SW480 (cell line): ENCODE results near the gene PCDHGB2.
"Not testable (repeated sequence)": the region's sequence is repeated elsewhere in the genome, so short reads cannot be mapped to it uniquely, and the experiment has no call there.

Experiments
- DNase-seq: peaks from one replicate; pipeline ENCODE4 v3.0.0-alpha.2; 2016; ENCODE audit warnings: low spot score

The PCDHGB2 gene

DNA sequence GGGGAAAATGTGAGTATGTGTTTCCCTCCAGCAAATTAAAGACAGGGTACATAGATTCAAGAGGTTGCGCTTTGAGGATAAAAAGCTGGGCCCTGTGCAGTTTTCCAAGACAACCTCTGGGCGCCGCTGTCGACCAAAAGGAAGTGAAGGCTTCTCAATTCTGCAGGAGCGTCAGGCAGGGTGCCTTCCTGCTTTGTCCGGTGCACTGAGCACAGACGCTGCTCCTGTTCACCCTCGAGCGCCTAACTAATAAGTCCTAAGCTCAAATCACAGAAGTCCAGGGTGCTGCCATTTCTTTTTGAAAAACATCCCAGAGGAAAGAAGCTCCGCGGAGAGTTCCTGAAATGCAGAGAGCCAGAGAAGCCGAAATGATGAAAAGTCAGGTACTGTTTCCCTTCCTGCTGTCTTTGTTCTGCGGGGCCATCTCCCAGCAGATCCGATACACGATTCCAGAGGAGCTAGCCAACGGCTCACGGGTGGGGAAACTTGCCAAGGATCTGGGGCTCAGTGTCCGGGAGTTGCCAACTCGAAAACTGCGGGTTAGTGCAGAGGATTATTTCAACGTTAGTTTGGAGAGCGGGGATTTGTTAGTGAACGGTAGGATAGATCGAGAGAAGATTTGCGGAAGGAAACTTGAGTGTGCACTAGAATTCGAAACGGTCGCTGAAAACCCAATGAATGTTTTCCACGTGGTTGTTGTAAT lies 9.7 kb upstream of the PCDHGB2 start, which contains the start of gene PCDHGB1:
PCDHGB1 (plus strand) TSS at position 183 of the 703 bp plus-strand sequence; CDS start at position 345, 162 bp downstream.
- peak; percentile 21 for DNase-seq

DNA sequence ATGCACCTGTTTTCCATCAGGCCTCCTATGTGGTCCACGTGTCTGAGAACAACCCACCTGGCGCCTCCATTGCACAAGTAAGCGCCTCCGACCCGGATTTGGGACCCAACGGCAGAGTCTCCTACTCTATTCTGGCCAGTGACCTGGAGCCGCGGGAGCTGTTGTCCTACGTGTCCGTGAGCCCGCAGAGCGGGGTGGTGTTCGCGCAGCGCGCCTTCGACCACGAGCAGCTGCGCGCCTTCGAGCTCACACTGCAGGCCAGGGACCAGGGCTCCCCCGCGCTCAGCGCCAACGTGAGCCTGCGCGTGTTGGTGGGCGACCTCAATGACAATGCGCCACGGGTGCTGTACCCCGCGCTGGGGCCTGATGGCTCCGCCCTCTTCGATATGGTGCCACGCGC lies 8.2 kb upstream of the PCDHGB2 start:
- no peak for DNase-seq

DNA sequence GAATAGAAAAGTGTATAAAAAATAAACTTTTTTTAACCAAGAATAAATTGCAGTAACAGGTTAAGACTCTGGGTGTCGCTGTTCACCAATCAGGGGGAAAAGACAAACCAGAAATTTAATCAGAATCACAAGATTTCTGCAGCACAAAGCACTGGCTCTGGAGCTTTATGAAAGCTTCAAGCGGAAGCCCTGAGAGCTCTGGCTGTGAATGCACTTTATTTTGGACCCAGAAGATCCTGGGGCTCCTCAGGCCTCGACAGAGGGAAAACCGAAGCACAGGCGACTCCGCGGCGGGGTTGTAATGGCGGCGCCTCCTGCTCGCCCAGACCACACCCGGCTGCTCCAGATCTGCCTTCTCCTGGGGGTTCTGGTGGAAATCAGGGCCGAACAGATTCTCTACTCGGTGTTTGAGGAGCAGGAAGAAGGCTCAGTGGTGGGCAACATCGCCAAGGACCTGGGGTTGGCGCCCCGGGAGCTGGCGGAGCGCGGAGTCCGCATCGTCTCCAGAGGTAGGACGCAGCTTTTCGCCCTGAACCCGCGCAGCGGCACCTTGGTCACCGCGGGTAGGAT lies 4.8 kb upstream of the PCDHGB2 start, which contains the start of gene PCDHGA4:
PCDHGA4 (plus strand) TSS at position 122 of the 570 bp plus-strand sequence; CDS start at position 209, 87 bp downstream.
- no peak for DNase-seq

DNA sequence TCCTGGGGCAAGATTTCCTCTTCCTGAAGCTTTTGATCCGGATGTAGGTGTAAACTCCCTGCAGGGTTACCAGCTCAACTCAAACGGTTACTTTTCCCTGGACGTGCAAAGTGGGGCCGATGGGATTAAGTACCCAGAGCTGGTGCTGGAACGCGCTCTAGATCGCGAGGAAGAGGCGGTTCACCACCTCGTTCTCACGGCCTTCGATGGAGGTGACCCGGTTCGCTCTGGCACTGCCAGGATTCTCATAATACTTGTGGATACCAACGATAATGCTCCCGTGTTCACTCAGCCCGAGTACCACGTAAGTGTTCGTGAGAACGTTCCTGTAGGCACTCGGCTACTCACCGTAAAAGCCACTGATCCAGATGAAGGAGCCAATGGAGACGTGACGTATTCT lies 4.2 kb upstream of the PCDHGB2 start:
- no peak for DNase-seq

DNA sequence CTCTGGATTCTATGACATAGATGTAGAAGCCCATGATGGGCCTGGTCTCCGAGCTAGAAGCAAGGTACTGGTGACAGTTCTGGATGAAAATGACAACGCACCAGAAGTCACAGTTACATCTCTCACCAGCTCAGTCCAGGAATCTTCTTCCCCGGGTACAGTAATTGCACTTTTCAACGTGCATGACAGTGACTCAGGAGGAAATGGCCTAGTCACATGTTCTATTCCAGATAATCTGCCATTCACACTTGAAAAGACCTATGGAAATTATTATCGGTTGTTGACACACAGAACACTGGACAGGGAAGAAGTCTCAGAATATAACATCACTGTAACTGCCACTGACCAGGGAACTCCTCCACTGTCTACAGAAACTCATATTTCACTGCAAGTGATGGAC lies 3.7 kb upstream of the PCDHGB2 start:
- no peak for DNase-seq

DNA sequence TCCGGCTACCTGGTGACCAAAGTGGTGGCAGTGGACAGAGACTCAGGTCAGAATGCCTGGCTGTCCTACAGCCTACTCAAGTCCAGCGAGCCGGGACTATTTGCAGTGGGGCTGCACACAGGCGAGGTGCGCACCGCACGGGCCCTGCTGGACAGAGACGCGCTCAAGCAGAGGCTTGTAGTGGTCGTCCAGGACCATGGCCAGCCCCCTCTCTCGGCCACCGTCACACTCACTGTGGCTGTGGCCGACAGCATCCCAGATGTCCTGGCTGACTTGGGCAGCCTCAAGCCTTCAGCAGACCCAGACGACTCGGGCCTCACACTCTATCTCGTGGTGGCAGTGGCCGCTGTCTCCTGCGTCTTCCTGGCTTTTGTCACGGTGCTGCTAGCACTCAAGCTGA lies 2.8 kb upstream of the PCDHGB2 start:
- no peak for DNase-seq

DNA sequence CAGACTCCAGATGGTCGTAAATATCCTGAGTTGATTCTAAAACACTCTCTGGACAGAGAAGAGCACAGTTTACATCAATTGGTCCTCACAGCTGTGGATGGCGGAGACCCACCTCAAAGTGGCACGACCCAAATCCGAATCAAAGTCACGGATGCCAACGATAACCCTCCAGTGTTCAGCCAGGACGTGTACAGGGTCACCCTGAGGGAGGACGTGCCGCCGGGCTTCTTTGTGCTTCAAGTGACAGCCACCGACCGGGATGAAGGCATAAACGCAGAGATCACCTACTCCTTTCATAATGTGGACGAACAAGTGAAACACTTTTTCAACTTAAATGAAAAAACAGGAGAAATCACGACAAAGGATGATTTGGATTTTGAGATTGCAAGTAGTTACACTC lies 891 bp downstream of the PCDHGB2 start:
- no peak for DNase-seq

DNA sequence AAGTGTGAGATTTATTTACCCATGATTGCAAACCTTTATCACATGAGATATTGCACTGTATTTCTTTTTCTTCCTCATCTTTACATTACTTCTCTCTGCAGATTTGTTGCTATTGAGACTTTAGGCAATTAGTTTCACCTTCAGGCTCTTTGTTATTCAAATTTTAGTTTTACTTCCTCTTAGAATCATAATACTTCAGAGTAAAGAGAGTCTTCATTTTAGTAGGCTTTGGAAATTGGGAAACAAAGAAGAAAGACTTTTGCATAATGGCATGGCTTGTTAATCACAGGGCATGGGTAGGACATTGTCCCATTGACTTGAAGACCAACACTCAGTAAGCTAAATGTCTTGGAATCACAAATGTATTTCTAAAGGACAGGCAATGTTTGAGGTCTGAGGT lies 2.9 kb downstream of the PCDHGB2 start:
- no peak for DNase-seq

DNA sequence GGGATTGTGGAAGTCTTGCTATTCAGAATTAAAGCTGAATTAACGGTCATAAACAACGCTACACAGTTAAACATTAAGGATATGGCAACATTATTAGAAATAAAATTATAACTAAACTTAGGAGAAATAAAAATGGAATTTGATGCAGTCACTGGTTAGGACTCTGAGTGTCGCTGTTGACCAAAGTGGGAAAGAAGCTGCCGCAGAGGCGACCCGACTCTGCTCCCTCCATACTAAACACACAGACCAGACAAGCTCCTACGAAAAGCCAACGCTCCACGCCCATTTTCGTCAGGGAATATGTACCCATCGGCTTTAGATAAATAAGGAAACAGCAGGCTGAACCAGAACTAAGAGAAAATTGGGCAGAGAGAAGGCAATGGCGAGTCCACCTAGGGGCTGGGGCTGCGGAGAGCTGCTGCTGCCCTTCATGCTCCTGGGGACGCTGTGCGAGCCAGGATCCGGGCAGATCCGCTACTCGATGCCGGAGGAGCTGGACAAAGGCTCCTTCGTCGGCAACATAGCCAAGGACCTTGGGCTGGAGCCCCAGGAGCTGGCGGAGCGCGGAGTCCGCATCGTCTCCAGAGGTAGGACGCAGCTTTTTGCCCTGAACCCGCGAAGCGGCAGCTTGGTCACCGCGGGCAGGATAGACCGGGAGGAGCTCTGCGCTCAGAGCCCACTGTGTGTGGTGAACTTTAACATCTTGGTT lies 4.3 kb downstream of the PCDHGB2 start, which contains the start of gene PCDHGA5:
PCDHGA5 (plus strand) TSS at position 211 of the 709 bp plus-strand sequence; CDS start at position 380, 169 bp downstream.
- no peak for DNase-seq

DNA sequence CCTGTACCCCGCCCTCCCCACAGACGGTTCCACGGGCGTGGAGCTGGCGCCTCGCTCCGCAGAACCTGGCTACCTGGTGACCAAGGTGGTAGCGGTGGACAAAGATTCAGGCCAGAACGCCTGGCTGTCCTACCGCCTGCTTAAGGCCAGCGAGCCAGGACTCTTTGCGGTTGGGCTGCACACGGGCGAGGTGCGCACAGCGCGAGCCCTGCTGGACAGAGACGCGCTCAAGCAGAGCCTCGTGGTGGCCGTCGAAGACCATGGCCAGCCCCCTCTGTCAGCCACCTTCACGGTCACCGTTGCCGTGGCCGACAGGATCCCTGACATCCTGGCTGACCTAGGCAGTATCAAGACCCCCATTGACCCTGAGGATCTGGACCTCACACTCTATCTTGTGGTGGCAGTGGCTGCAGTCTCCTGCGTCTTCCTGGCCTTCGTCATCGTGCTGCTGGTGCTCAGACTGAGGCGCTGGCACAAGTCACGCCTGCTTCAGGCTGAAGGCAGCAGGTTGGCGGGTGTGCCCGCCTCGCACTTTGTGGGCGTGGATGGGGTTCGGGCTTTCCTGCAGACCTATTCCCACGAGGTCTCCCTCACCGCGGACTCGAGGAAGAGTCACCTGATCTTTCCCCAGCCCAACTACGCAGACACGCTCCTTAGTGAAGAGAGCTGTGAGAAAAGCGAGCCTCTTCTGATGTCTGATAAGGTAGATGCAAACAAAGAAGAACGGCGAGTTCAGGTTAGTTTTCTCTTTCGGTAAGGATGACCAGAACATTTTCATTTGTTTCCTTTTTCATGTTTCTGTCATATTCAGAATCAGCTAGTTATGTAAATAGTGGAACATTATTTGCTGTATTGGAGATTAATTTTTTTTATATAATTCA lies 6.5 kb downstream of the PCDHGB2 start:
- DNase-seq = no peak

DNA sequence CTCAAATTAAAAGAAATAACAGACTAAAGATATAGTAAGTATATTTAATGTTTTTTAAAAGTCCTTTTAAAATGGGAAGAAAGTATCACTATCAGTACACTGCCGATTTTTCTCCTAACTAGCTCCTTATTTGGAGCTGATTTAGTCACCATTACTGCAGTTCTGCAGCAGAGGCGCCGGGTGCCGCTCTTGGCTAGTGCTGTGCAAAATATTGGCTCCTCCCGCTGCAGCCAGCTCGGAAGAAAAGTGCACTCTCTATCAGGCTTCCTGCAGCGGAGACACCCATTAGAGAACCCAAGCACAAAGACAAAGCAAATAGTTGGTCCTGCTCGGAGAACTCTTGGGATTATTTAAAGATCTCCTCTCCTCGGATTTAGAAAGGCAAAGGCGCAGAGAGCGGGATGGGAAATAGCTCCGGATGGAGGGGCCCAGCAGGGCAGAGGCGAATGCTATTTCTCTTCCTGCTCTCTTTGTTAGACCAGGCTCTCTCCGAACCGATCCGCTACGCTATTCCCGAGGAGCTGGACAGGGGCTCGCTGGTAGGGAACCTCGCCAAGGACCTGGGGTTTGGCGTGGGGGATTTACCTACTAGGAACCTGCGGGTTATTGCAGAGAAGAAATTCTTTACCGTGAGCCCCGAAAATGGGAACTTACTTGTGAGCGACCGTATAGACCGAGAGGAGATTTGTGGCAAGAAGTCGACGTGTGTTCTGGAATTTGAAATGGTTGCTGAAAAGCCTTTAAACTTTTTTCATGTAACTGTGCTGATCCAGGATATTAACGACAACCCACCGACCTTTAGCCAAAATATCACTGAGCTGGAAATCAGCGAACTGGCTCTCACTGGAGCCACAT lies 10.4 kb downstream of the PCDHGB2 start, which contains the start of gene PCDHGB3:
PCDHGB3 (plus strand) TSS at position 249 of the 855 bp plus-strand sequence; CDS start at position 402, 153 bp downstream.
- no peak for DNase-seq

DNA sequence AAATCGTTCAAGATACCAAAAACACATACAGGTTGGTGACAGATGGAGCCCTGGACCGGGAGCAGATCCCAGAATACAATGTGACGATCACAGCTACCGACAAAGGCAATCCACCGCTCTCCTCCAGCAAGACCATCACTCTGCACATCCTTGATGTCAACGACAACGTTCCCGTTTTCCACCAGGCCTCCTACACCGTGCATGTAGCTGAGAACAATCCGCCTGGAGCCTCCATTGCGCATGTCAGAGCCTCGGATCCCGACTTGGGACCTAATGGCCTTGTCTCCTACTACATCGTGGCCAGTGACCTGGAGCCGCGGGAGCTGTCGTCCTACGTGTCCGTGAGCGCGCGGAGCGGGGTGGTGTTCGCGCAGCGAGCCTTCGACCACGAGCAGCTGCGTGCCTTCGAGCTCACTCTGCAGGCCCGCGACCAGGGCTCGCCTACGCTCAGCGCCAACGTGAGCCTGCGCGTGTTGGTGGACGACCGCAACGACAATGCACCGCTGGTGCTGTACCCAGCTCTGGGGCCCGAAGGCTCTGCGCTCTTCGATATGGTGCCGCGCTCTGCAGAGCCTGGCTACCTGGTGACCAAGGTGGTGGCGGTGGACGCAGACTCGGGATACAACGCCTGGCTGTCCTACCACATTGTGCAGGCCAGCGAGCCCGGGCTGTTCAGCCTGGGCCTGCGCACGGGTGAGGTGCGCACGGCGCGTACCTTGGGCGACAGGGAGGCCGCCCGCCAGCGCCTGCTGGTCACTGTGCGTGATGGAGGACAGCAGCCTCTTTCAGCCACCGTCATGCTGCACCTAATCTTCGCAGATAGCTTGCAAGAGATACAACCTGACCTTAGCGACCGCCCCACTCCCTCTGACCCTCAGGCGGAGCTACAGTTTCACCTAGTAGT lies 12.0 kb downstream of the PCDHGB2 start:
- no peak for DNase-seq

DNA sequence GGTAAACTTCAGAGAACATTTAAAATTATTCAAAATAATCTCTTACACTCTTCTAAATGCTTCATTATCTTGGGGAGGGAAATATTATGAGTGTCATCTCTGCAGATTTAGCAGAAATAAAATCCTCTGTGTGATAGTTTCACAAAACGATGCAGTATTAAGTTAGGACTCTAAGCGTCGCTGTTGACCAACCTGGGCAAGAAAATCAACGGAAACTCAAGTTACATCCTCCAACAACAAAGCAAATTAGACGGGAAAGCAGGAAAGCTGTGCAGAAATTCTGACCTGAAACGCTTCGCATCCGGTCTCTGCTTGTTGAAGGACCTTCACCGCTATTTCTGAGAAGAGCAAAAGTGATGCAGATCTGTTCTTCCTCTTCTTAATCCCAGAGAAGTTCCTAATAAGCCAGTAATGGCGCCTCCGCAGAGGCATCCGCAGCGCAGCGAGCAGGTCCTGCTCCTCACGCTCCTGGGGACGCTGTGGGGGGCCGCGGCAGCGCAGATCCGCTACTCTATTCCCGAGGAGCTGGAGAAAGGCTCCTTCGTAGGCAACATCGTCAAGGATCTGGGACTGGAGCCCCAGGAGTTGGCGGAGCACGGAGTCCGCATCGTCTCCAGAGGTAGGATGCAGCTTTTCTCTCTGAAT lies 14.0 kb downstream of the PCDHGB2 start, which contains the start of gene PCDHGA6:
PCDHGA6 (plus strand) TSS at position 219 of the 645 bp plus-strand sequence; CDS start at position 412, 193 bp downstream.
- peak; percentile 30 for DNase-seq

DNA sequence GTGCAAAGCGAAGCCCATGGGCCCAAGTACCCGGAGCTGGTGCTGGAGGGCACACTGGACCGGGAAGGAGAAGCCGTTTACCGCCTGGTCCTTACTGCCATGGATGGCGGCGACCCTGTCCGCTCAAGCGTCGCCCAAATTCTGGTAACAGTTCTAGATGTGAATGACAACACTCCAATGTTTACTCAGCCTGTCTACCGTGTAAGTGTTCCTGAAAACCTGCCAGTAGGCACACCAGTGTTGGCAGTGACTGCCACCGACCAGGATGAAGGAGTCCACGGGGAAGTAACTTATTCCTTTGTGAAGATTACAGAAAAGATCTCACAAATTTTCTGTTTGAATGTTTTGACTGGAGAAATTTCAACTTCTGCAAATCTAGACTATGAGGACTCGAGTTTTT lies 14.8 kb downstream of the PCDHGB2 start:
- DNase-seq = no peak

DNA sequence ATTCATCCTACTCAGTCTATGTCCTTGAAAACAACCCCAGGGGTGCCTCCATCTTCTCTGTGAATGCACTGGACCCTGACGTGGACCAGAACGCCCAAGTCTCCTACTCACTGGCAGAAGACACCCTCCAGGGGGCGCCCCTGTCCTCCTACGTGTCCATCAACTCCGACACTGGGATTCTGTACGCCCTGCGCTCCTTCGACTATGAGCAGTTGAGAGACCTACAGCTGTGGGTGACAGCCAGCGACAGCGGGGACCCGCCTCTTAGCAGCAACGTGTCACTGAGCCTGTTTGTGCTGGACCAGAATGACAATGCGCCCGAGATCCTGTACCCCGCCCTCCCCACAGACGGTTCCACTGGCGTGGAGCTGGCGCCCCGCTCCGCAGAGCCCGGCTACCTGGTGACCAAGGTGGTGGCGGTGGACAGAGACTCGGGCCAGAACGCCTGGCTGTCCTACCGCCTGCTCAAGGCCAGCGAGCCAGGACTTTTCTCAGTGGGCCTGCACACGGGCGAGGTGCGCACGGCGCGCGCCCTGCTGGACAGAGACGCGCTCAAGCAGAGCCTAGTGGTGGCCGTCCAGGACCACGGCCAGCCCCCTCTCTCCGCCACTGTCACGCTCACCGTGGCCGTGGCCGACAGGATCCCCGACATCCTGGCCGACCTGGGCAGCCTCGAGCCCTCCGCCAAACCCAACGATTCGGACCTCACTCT lies 15.8 kb downstream of the PCDHGB2 start:
- DNase-seq = not testable (repeated sequence)

DNA sequence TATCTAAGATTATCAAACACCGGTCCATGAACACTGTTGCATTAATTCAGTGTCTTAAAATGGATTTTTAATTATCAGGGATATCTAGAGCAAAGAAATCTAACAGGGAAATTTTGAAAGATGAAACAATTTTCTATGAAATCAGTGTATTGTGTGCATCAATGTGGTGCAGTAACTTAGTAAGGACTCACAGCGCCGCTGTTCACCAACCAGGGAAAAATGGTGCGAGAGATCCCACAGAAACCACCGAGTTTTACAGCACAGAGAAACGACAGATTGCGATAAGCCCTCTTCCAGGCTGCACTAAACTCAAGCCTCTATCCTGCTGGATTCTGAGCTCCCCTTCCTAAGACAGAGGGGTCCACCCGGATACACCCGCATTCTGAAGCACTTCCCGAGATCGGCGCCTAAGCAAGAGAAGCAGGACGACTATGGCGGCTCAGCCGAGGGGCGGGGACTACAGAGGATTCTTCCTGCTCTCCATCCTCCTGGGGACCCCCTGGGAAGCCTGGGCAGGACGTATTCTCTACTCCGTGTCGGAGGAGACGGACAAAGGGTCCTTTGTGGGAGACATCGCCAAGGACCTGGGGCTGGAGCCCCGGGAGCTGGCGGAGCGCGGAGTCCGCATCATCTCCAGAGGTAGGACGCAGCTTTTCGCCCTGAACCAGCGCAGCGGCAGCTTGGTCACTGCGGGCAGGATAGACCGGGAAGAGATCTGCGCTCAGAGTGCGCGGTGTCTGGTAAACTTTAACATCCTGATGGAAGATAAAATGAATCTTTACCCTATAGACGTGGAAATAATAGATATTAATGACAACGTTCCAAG lies 22.9 kb downstream of the PCDHGB2 start, which contains the start of gene PCDHGA7:
PCDHGA7 (plus strand) TSS at position 274 of the 826 bp plus-strand sequence; CDS start at position 432, 158 bp downstream.
- no peak for DNase-seq

DNA sequence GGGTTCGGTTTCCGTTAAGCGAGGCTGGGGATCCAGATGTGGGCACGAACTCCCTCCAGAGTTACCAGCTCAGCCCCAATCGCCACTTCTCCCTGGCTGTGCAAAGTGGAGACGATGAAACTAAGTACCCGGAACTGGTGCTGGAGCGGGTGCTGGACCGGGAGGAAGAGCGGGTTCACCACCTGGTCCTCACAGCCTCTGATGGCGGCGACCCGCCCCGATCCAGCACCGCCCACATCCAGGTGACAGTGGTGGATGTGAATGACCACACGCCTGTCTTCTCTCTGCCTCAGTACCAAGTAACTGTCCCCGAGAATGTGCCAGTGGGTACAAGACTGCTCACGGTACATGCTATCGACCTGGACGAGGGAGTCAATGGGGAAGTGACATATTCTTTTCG lies 23.6 kb downstream of the PCDHGB2 start:
- no peak for DNase-seq
